Stimulated activated CD4-positive, alpha-beta T cell treated with anti-CD3 and anti-CD28 coated beads, Interleukin-2, amount 100 ng/mL, for 24 hours (primary cell): Measurements from ENCODE around the gene C11orf65.

Source experiments
- DNase-seq, 2 donors: peaks; one replicate each; pipeline ENCODE4 v3.0.0-alpha.2; 2020

Gene C11orf65

DNA sequence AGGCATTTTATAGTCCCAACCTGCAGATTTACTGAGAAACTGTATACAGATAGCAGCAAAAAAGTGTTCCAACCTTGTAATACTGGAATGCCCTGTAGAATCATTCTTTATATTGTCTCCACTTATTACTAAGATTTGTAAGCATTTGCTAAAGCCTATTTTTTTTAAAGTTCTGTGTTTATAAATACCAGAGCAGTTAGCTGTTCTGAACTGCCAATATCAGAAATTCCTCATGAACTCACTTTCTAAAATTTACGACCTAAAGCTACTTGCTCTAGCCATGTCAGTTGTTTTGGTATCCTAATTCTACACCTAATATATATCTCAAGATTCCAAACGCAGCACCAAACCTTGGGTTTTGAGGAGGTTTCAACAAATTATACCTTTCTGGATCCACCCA lies 103.2 kb downstream of the C11orf65 start:
- no peak for DNase-seq

DNA sequence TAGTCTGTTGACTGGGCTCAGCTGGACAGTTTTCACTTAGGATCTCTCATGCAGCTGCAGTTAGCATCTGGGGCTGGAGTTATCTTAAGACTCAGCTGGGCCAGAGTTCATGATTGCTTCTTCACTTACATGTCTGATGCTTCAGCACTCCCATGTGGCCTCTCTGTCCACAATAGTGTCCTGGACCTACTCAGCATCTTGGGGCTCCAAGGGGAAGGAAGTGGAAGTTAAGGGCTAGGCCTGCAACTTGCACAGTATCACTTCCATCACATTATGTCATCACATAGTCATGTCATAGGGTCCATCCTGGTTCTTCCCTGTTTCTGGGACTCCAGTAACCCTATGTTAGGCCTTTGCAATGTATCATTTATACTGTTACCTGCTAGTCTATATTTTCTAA lies 115.9 kb downstream of the C11orf65 start:
- no peak for DNase-seq

DNA sequence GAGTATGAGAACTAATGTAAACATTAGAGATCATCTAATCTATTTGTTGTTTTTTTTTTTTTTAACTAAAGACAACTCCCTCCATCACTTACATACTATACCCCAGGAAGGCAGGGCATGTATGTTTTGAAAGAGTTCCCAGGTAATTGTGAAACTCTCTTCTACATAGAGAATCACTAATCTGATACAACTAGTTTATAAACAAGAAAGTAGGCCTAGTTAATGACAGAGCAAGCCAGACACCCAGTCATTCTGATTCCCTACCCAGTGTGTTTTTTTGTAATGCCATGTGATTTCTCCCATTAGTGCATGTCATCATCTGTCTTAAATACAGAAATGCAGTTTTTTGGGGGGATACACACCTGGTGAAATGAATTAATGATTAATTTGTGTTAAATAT lies 120.9 kb downstream of the C11orf65 start:
- DNase-seq, result no peak

DNA sequence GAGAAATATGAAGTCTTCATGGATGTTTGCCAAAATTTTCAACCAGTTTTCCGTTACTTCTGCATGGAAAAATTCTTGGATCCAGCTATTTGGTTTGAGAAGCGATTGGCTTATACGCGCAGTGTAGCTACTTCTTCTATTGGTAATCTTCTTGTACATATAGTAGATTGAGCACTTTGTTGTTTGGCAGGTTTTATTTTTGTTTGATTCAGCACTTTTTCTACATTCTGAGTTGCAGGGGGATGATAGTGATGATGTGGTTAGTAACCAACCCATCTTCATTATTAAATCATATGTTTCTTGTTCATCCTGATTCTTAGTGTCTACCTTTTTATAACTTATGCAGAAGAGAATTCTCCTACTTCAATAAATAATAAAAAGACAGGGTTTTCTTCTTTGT lies 121.6 kb downstream of the C11orf65 start:
- no peak for DNase-seq

DNA sequence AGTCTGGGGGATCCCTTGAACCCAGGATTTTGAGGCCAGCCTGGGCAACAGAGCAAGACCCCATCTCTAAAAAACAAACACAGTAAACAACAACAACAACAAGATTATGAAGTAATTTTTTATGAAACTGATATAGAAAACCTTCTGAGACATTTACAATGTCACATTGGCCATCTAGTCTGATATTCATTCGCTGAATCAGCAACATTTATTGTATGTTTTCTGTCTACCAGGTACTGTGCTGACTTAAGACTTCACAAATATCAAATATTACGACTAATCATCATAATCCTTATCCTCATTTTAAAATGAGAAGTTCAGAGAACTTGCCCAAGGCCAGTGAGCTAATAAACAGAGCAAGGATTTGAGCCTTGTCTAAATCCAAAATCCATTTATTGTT lies 123.6 kb downstream of the C11orf65 start:
- DNase-seq, result no peak

GRCh38 chr11:108341654-108342053 lies 125.7 kb downstream of the C11orf65 start:
- DNase-seq, result no peak

- no peak for DNase-seq
Observed at GRCh38 chr11:108340973-108341372, 126.4 kb downstream of the C11orf65 start.

- no peak for DNase-seq
Observed at GRCh38 chr11:108338750-108339149, 128.6 kb downstream of the C11orf65 start.

DNA sequence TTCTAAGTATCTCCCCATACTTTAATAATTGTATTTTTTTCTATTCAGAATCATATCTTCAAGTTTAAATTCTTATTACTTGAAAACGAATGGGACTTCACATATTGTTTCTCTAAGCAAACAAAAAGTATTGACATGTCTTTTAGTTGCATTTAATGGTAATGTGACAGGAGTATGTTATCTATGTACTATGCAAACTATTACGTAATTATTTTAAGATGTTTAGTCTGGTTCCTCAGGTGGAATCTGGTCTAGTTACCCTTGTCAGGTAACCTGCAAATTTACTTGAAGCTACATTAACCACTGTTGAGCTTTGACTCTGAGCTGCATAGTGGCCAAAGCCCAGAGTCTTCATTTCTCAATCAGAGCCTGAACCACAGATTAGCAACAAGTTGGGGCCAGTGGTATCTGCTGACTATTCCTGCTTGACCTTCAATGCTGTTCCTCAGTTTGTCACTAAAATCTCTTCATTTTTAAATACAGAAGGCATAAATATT lies 133.9 kb downstream of the C11orf65 start:
- no peak for DNase-seq
